ENCODE measurements around the gene PRDX1.
A peak's percentile ranks its signal among the peaks of the same experiment; 100 is the strongest.

PRDX1 gene

GRCh38 chr1:45521413-45522323 is at the start of gene PRDX1:
Gene PRDX1 (minus strand): TSS chr1:45521884. CDS start chr1:45519043, 2,841 bp downstream.
- DNase-seq (ENCODE audit: low read depth, low spot score) = peak; percentile 90

GRCh38 chr1:45570631-45571030 is 48.9 kb upstream of the PRDX1 start:
- DNase-seq (ENCODE audit: low read depth, low spot score) = no peak

DNA sequence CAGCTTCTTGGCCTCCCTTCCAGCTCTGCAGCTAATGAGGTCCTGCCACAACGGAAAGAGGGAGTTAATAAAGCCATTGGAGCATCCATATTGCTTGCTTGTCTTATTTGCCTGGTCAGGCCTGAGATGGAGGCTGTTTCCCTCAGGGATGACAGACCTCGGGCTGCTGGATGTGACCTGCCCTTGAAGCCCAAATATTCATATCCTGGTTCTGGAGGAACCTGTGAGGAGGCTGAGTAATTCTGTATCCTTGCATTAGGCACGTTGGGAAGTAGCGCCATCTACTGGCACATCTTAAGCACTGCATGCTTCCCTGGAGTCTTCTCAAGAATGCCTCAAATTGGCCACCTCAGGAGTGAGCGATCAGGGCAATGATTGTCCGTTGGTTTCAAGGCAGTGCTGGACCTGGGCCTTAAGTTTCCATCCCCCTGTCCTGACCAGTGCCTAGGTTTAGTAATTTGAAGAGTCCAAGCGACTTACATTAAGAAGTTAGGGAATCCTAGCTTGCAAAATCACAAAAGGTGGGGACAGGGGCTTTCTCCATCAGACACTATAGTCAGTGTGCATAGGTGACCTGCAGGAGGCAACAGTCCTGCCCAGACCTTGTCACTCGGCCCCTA is 48.4 kb upstream of the PRDX1 start:
- DNase-seq (ENCODE audit: low read depth, low spot score) = peak; percentile 42

DNA sequence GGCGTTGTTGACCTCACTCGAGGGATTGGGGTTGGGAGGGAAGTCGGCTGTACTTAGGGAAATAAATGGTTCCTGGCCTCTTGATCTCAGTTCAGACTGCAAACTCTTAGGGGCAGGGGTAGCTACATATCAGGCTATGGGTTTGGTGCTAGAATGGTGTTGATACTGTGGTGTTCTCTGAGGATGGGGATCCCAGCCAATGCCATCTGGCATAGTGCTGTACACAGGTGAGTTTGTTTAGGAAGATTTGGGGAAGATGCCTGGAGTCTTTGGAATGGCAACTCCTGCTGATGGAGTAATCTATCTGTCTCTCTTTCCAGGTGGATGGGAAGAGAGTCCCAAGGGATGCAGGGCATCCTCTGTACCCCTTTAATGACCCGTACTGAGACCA is 47.9 kb upstream of the PRDX1 start:
- no peak for DNase-seq (ENCODE audit: low read depth, low spot score)

DNA sequence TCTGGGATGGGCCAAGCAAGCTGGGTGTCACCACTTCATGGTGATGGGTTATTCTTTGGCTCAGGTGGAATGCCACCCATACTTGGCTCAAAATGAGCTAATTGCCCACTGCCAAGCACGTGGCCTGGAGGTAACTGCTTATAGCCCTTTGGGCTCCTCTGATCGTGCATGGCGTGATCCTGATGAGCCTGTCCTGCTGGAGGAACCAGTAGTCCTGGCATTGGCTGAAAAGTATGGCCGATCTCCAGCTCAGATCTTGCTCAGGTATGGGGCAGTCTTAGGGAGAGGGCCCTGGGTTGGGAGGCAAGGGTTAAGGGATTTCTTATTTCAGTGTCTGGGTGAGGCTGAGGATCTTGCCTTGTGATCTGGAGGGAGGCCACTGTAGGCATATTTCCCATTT is 46.7 kb upstream of the PRDX1 start:
- no peak for DNase-seq (ENCODE audit: low read depth, low spot score)

DNA sequence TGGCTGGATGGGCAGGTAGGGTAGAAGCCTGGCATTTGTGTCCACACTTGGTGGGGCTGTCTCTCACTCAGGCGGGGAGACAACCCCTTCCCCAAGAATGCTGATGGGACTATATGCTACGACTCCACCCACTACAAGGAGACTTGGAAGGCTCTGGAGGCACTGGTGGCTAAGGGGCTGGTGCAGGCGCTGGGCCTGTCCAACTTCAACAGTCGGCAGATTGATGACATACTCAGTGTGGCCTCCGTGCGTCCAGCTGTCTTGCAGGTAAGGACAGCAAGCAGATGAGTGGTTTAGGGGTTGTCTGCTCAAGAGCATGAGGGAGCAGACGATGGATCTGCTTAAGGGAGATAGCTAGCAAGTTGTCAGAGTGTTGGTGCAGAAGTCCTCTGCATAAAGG is 46.2 kb upstream of the PRDX1 start:
- no peak for DNase-seq (ENCODE audit: low read depth, low spot score)

DNA sequence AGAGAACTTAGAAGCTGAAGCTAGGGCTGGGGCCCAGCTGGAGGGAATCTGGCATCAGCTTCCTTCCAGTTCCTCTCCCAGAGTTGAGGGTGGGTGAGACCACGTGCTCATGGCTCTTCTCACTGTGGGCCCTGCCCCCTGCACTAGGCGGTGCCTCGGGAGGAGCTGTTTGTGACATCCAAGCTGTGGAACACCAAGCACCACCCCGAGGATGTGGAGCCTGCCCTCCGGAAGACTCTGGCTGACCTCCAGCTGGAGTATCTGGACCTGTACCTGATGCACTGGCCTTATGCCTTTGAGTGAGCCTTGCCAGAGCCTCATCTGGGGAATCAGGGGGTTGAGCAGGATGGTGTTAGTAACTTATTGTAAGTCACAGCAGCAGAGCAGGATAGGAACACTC is 45.0 kb upstream of the PRDX1 start:
- DNase-seq (ENCODE audit: low read depth, low spot score) = no peak

DNA sequence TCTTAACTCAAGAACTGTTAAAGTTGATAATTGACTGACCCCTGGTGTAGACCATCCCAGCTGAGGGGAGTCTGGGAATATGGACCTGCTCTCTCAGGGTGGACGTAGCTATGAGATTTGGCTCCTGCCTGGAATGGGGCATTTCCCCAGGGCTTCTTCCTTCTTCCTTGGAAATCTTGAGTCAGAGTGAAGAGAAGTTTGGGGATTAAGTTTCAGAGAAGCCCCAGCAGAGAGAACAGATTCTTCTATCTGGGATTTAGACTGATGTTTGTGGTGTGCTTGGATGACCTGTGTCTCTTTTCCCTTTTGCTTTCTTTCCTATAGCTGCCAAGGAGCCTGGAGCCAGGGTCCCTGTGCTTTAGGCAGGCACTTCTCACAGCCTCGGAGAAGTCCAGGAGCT is 42.2 kb upstream of the PRDX1 start:
- no peak for DNase-seq (ENCODE audit: low read depth, low spot score)

GRCh38 chr1:45557422-45557944 is 35.8 kb upstream of the PRDX1 start:
- DNase-seq (ENCODE audit: low read depth, low spot score) = no peak

GRCh38 chr1:45554198-45554597 is 32.5 kb upstream of the PRDX1 start:
- DNase-seq (ENCODE audit: low read depth, low spot score) = no peak

GRCh38 chr1:45552331-45552730 is 30.6 kb upstream of the PRDX1 start:
- no peak for DNase-seq (ENCODE audit: low read depth, low spot score)

DNA sequence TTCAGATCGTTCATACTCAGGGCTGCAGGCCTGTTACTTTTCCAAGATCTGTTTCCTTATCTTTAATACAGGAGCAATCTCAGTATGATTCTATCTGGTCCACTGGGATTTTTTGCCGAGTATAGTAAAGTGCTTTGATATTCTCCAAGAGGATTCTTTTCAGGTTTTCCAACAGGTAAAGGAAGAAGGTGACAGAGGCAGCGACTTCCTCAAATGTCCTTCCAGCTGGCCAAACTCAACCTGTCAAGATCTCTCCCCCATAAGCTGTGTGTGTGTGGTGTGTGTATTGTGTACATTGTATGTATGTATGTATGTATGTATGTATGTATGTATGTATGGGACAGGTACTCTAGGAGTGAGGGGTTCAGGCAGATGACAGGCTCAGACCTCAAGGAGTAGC is 30.0 kb upstream of the PRDX1 start:
- DNase-seq (ENCODE audit: low read depth, low spot score) = no peak

DNA sequence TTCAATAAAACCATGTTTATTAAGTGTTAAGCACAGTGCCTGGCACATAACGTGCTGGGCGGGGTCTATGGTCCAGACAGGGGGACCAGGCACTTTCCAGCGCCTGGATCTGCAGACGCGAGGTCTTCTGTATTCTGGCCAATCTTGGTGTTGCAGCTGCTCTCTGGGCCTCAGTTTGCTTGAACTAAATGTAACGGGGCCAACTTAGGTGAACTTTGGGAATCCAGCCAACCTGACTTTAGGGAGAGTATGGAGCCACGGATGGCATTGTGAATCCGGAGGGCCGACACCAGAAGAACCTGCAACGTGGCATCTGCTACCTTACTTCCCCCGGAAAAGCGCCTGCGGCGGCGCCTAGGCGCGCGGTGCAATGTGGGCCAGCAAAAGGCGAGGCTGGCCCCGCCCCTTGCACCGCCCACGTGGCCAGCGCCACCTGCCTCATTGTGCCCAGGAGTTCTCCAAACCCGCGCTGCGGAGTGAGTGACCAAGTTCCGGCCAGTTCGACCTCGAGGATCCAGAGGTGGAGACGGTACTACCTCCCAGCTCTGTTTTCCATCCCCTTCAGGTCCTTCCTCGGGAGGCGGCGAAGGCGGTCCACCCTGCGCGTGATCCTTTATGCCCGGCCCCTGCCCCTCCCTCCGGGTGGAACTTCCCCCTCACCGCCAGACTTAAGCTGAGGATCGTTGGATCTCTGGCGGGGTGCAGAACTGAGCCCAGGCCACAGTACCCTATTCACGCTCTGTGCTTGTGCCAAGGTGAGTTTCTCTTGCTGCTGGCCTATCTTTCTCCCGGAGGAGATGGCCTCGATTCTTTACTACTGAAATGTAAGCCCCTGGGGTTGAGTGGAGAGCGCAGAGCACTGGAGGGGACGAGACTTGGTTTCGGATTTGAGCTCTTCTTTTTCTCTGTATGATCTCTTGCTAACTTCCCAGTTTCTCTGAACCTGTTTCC is 29.0 kb upstream of the PRDX1 start, which contains the start of gene AKR1A1:
Gene AKR1A1, plus strand, starts transcription at position 426 of the 951 bp plus-strand sequence. CDS start 10,969 bp downstream, outside the sequence.
- DNase-seq (ENCODE audit: low read depth, low spot score) = peak; percentile 64

GRCh38 chr1:45545553-45546310 is 24.0 kb upstream of the PRDX1 start:
- DNase-seq (ENCODE audit: low read depth, low spot score) = no peak

- no peak for DNase-seq (ENCODE audit: low read depth, low spot score)
Measured at GRCh38 chr1:45545019-45545493, 23.4 kb upstream of the PRDX1 start.

DNA sequence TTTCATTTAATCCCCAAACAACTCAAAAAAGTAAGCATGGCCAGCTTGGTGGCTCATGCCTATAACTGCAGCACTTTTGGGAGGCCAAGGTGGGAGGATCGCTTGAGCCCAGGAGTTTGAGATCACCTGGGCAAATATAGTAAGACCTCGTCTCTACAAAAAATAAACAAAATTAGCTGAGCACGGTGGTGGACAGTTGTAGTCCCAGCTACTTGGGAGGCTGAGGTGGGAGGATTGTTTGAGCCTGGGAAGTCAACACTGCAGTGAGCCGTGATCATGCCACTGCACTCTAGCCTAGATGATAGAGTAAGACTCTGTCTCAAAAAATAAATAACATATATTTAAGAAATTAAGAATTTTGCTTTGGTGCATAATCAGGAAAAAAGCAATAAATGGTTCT is 22.8 kb upstream of the PRDX1 start:
- DNase-seq (ENCODE audit: low read depth, low spot score) = no peak

DNA sequence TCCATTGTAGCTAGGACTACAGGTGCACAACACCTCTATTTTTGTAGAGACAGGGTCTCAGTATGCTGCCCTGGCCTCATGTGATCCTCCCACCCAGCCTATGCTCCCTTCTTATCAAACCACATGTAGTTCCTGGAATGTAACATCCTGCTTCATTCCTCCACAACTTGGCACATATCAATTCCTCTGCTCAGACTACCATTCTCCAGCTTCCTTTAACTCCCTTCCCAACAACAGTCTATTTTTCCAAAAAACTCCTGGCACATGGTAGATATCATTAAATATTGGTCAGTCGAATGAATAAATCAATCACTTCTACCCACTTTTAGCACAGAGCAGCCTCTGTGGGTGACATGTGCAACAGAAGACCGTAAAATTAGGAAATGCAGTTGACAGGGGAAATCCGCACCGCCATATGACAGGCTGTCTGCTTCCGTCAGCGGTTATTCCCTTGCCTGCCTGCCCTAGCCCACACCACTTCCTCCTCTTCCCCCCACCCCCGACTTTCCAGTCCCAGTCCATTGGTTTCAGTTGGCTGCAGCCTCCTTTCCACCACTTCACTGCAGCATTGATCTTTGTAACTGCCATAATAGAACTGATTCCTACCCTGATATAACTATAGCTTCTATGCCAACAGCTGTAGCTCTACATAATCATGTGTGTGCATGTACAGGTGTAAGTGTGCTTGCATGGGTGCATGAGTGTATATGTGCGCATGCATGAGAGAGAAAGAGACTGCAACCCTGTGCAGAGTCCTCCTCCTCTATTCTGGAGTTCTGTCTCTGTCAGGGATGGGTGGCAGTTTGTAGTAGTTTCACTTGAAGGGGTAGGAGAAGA is 22.1 kb upstream of the PRDX1 start:
- DNase-seq (ENCODE audit: low read depth, low spot score) = no peak

GRCh38 chr1:45542591-45542990 is 20.9 kb upstream of the PRDX1 start:
- no peak for DNase-seq (ENCODE audit: low read depth, low spot score)

DNA sequence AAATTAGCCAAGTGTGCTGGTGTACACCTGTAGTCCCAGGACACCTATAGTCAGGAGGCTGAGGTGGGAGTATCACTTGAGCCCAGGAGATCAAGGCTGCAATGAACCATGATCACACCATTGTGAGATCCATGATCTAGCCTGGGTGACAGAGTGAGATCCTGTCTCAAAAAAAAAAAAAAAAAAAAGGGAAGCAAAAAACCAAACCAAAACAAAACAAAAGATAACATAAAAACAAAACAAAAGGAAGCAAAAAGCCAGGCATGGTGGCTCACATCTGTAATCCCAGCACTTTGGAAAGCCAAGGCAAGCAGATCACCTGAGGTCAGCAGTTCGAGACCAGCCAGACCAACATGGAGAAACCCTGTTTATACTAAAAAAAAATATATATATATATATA is 19.5 kb upstream of the PRDX1 start:
- no peak for DNase-seq (ENCODE audit: low read depth, low spot score)

DNA sequence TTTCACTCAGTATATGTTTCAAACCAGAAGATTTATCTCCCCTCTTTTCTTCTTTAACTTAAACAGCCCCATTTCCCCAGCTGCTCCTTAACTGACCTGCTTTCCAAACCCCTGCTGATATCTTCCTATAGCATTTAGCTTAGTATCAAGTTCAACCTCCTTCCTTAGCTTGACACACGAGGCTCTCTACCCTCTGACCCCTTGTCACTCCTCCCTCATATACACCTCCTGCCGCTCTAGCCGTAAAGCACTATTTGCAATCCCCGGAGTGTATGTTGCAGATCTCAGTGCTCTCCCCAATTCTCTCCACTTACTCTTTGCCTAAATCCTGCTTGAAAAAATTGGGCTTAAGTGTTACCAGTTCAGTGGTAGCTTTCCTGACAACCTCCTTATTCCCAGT is 15.2 kb upstream of the PRDX1 start:
- no peak for DNase-seq (ENCODE audit: low read depth, low spot score)
